Parathyroid adenoma (tissue), 2 donors: Measurements from ENCODE around the gene MPP3.

ENCODE experiments used
- H2AFZ ChIP-seq: fragments of 300-600 bp; sonication (generic); one replicate; pipeline ENCODE4 v1.7.0; 2017; ENCODE audit warnings: antibody characterized with exemption, mild to moderate bottlenecking
- H3K27ac ChIP-seq: fragments of 300-600 bp; sonication (generic); one replicate; pipeline ENCODE4 v1.7.0; 2017
- H3K27me3 ChIP-seq: fragments of 300-600 bp; sonication (generic); one replicate; pipeline ENCODE4 v1.7.0; 2017; ENCODE audit warnings: low read length; ENCODE audit not compliant: control insufficient read depth, insufficient read depth
- H3K36me3 ChIP-seq: fragments of 300-600 bp; sonication (generic); one replicate; pipeline ENCODE4 v1.7.0; 2017; ENCODE audit warnings: low read length; ENCODE audit not compliant: control insufficient read depth, insufficient read depth
- H3K4me1 ChIP-seq: fragments of 300-600 bp; sonication (generic); one replicate; pipeline ENCODE4 v1.7.0; 2017; ENCODE audit warnings: control low read depth
- H3K4me2 ChIP-seq: fragments of 300-600 bp; sonication (generic); one replicate; pipeline ENCODE4 v1.7.0; 2017; ENCODE audit warnings: low read length
- H3K4me3 ChIP-seq: fragments of 300-600 bp; sonication (generic); one replicate; pipeline ENCODE4 v1.7.0; 2017; ENCODE audit warnings: low read depth, low read length
- H3K79me2 ChIP-seq: fragments of 300-600 bp; sonication (generic); one replicate; pipeline ENCODE4 v1.7.0; 2017; ENCODE audit warnings: control low read depth
- H3K9ac ChIP-seq: fragments of 300-600 bp; sonication (generic); one replicate; pipeline ENCODE4 v1.7.0; 2017; ENCODE audit warnings: mild to moderate bottlenecking
- H3K9me3 ChIP-seq: fragments of 300-600 bp; sonication (generic); one replicate; pipeline ENCODE4 v1.7.0; 2017; ENCODE audit warnings: low read length; ENCODE audit not compliant: control insufficient read depth
- TF ChIP-seq, protein P1 (sequence below): fragments of 300-600 bp; sonication (generic); IDR thresholded peaks from one replicate; pipeline ENCODE4 v1.7.0; 2017; ENCODE audit warnings: antibody characterized with exemption, mild to moderate bottlenecking
- donor health status: primary hyperparathyroidism.

MPP3 gene

DNA sequence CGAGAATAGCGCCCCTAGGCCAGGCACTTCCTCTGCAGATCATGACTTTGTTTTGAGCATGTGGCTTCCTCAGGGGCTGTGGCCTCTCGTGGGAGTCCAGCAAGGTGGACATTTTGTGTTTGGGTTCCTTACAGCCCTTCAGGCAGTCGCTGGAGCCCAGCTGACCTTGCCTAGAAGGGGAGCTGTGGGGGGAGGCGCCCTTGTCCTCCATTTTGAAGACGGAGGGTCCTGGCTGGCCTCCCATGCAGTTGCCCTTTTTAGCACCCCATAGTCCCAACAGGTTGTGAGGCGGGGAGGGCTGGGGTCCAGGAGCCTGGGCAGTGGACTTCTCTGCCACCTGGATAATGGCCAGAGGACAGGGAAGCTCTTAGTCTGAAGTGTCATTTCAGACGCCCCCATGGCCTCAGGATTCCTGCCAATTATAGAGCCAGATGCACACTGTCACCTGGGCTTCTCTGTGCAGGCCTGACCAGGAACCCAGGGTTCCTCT, 75.7 kb downstream of the MPP3 start:
- Histone ChIP-seq H3K36me3 (no peaks in the 10 kb centered on the region), H3K79me2 (no peaks in the 10 kb centered on the region), H3K4me2 (no peak overlapping the region), H2AFZ (no peak overlapping the region), H3K4me1 (no peaks in the 10 kb centered on the region), H3K4me3 (no peak overlapping the region), H3K27ac (no peak overlapping the region), H3K9me3 (no peaks in the 10 kb centered on the region), H3K27me3 (no peaks in the 10 kb centered on the region), H3K9ac (no peak overlapping the region)
- TF ChIP-seq, protein P1, sequence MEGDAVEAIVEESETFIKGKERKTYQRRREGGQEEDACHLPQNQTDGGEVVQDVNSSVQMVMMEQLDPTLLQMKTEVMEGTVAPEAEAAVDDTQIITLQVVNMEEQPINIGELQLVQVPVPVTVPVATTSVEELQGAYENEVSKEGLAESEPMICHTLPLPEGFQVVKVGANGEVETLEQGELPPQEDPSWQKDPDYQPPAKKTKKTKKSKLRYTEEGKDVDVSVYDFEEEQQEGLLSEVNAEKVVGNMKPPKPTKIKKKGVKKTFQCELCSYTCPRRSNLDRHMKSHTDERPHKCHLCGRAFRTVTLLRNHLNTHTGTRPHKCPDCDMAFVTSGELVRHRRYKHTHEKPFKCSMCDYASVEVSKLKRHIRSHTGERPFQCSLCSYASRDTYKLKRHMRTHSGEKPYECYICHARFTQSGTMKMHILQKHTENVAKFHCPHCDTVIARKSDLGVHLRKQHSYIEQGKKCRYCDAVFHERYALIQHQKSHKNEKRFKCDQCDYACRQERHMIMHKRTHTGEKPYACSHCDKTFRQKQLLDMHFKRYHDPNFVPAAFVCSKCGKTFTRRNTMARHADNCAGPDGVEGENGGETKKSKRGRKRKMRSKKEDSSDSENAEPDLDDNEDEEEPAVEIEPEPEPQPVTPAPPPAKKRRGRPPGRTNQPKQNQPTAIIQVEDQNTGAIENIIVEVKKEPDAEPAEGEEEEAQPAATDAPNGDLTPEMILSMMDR = no peak

DNA sequence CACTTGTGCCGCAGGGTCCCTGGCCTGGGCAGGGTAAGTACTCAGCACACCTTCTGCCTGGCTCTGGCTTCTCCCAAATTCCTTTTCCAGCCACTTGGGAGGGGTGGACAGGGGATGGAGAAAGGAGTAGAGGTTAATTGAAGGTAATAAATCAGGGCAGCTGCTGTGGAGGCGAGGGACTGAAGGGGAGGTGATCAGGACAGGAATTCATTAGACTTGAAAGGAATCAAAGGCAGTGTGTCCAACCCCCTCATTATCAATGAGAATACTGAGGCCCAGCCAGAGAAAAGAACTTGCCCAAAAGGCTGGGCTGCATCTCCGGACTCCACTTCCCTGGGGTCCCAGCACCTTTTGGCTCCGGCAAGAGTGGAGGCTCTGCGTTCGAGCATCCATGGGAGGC, 76.7 kb downstream of the MPP3 start:
- Histone ChIP-seq H3K4me3 (no peak overlapping the region), H3K27me3 (no peaks in the 10 kb centered on the region), H3K4me2 (no peak overlapping the region), H3K27ac (no peak overlapping the region), H3K4me1 (no peaks in the 10 kb centered on the region), H3K36me3 (no peaks in the 10 kb centered on the region), H3K79me2 (no peaks in the 10 kb centered on the region), H3K9ac (no peak overlapping the region), H3K9me3 (no peaks in the 10 kb centered on the region), H2AFZ (no peak overlapping the region)
- TF ChIP-seq, protein P1 = no peak

DNA sequence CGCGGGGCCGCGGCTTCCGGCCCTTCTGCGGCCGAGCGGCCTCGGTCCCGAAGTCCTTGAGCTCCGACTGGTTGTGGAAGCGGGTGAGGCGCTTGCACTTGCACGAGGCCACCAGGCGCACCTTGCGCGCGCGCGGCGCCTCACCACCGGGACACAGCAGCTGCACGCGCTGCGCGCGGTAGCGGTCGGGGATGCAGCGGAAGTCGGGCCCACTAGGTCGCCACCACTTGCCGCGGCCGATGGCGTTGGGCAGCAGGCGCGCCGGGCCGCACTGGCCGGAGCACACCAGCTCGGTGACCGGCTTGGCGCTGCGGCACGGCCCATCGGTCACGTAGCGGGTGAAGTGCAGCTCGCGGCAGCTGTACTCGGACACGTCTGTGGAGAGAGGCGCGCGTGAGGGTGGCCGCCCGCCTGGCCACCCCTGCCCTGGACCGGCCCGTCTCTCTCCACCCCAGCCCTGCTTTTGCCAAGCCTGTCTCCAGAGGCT, 77.5 kb downstream of the MPP3 start:
- Histone ChIP-seq H3K36me3 (no peaks in the 10 kb centered on the region), H3K27me3 (no peaks in the 10 kb centered on the region), H3K4me2 (peak overlapping the region; percentile 71), H3K9ac (no peak overlapping the region), H3K4me1 (no peaks in the 10 kb centered on the region), H3K9me3 (no peaks in the 10 kb centered on the region), H3K4me3 (peak overlapping the region; percentile 2), H2AFZ (peak overlapping the region; percentile 66), H3K79me2 (no peaks in the 10 kb centered on the region), H3K27ac (no peak overlapping the region)
- TF ChIP-seq, protein P1 = no peak

DNA sequence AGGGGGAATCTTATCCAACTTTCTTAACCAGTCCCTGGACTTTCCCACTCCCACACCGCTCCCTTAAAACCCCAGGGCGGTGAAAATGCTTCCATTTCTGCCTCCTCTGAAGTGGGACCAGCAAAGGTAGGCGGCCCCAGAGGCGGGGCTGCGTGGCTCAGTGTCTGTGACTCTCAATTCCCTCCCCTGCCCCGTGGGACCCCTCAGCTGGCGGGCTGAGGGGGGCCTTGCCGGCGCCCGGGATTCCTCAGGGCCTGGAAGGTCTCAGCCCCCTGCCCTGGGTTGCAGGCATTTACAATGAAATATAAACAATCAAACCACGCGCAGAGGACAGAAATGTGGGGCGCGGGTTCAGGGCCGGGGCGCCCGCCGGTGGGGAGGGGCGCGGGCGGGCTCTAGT, 78.0 kb downstream of the MPP3 start:
- peak overlapping the region; percentile 66 for H2AFZ ChIP-seq
- no peaks in the 10 kb centered on the region for H3K79me2 ChIP-seq
- no peaks in the 10 kb centered on the region for H3K36me3 ChIP-seq
- peak overlapping the region; percentile 71 for H3K4me2 ChIP-seq
- TF ChIP-seq, protein P1 = no peak
- no peaks in the 10 kb centered on the region for H3K27me3 ChIP-seq
- no peaks in the 10 kb centered on the region for H3K9me3 ChIP-seq
- H3K4me3 ChIP-seq = peak overlapping the region; percentile 2
- H3K27ac ChIP-seq = no peak overlapping the region
- H3K9ac ChIP-seq = no peak overlapping the region
- H3K4me1 ChIP-seq = no peaks in the 10 kb centered on the region

DNA sequence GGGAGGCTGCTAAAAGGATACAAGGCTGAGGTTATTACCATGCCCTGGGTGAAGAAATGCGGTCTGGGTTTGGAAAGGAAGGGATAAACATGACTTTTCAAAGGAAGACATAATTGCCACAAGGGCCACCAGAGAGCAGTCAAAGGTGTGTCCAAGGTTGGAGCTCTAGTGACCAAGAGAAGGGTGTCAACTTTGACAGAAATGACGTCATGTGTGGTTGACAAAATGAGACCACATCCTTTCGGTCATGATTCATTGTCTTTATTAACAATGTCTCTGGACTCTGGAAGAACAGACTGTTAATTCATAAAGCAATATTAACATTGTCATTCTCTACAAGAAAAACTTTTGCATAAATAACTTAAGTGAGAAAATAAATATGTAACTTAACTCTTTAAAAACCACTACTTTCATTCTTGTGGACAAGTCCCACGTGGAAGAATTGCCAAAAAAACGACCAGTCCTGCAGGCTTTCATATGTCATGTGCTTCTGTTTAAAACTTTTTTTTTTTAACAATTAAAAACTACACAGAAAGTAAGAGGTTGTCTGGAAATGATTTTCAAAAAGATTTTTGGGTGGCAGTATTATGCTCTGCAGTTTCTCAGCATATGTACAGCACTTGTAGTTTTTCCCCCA, 79.3 kb downstream of the MPP3 start:
- H3K9me3 ChIP-seq = no peaks in the 10 kb centered on the region
- no peaks in the 10 kb centered on the region for H3K4me1 ChIP-seq
- no peak overlapping the region for H3K9ac ChIP-seq
- H3K4me2 ChIP-seq = no peak overlapping the region
- TF ChIP-seq, protein P1 = no peak
- H3K36me3 ChIP-seq = no peaks in the 10 kb centered on the region
- no peak overlapping the region for H2AFZ ChIP-seq
- H3K79me2 ChIP-seq = no peaks in the 10 kb centered on the region
- no peaks in the 10 kb centered on the region for H3K27me3 ChIP-seq
- no peak overlapping the region for H3K4me3 ChIP-seq
- no peak overlapping the region for H3K27ac ChIP-seq
